Ectodermal cell (in vitro differentiated cells): Measurements from ENCODE around the gene ARRDC4.

ENCODE experiments used
- H3K27ac ChIP-seq: 2 replicates; pipeline ENCODE4 v1.7.0; 2013; ENCODE audit warnings: mild to moderate bottlenecking, low read depth, low read length; ENCODE audit not compliant: insufficient read depth, poor library complexity, severe bottlenecking
- H3K27me3 ChIP-seq: 2 replicates; pipeline ENCODE4 v1.7.0; 2013; ENCODE audit warnings: mild to moderate bottlenecking, low read length; ENCODE audit not compliant: insufficient read depth, control insufficient read depth, poor library complexity, severe bottlenecking
- H3K36me3 ChIP-seq: one replicate; pipeline ENCODE4 v1.7.0; 2013; ENCODE audit warnings: low read length; ENCODE audit not compliant: control insufficient read depth, insufficient read depth
- H3K4me1 ChIP-seq: one replicate; pipeline ENCODE4 v1.7.0; 2013; ENCODE audit warnings: low read length; ENCODE audit not compliant: control insufficient read depth, insufficient read depth
- H3K4me3 ChIP-seq: 2 replicates; pipeline ENCODE4 v1.7.0; 2013; ENCODE audit warnings: low read depth, low read length, control low read depth; ENCODE audit not compliant: insufficient read depth
- H3K9me3 ChIP-seq: 2 replicates; pipeline ENCODE4 v1.7.0; 2013; ENCODE audit warnings: mild to moderate bottlenecking, low read length, moderate library complexity; ENCODE audit not compliant: control insufficient read depth
- WGBS, 2 experiments: methylation state at CpG; one replicate each; pipeline ENCODE4 v1.1.7; 2013; ENCODE audit warnings: missing lambda C conversion rate in 2 of 2; 5-methylcytosine and 5-hydroxymethylcytosine counted together

ARRDC4 gene

DNA sequence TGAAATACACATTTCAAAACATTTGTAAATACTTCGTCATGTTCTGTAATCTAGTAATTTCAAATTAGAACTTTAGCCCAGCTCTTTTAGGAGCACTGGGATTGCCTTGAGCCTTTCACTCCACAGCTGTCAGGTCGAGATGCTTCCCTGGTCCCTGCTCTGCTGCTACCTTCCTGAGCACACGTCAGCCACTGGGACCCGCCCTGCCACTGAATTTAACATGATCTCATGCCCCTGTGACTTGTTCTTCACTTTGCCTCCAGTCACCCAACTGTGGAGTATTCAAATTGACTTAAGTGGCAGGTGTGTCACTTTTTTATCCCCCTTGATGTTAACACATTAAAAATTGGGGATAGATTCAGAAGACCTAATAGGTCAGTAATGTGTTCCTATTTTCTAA lies 3.3 kb downstream of the ARRDC4 start:
- Histone ChIP-seq H3K27ac (no peak overlapping the region), H3K4me3 (no peak overlapping the region)

DNA sequence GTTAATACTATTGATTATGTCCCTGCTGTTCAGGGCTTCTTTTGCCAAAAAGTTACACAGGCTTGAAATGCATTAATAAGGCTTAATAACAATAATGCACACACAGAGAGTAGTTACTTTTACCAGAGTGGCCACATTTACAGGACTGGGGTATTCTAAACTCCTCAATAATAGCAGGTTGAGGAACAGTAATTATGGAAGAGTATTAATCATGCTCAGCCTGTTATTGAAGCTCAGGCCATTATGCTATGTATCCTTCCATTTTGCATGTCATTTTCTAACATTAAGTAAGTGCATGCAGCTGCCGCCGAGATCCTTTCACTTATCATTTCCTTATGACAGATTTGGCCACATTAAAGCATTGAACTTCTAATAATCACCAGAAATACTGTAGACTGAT lies 5.7 kb downstream of the ARRDC4 start:
- Histone ChIP-seq H3K9me3 (no peaks in the 10 kb centered on the region), H3K36me3 (peaks cover 3% of the 10 kb centered on the region), H3K27me3 (peaks cover 8% of the 10 kb centered on the region), H3K4me1 (no peaks in the 10 kb centered on the region), H3K27ac (no peak overlapping the region), H3K4me3 (no peak overlapping the region)
- WGBS, 2 experiments: 100% methylated on average over 2 of the region's 2 CpGs

More for the DNA sequence above, 3.3 kb downstream of the ARRDC4 start:
- Histone ChIP-seq H3K4me1 (peaks cover 5% of the 10 kb centered on the region), H3K9me3 (no peaks in the 10 kb centered on the region), H3K27me3 (peaks cover 11% of the 10 kb centered on the region), H3K36me3 (no peaks in the 10 kb centered on the region)
- WGBS, 2 experiments: 73 to 75% methylated on average over 4 of the region's 4 CpGs

DNA sequence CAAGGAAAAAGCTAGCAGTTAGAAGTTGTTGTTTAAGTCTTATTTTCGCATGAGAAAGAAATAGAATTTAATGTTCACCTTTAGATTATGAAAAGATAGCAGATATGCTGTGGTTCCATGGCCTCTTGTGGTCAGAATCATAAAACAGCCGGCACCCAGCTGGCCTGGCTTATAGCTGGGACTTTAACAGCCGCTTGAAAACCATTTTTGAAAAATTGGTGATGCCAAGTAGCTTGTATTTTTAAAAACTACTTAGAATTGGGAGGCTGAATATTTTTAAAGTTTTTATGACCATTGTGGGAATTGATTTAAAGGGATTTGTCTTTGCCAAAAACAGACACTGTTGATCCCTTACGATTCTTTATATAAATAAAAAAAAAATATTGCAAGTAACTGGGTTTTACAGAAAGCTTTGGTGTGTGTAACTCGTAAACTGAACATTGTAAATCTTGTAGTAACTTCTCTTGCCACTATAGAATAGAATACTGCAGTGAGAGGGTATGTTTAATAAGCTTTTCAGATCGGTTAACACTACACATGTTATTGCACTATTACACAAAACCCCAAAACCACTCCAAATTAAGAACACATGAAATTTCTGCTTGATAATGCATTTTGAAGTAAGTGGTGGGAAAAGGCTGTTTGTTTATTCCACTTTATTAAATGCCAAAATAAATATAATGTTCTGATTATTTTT lies 6.6 kb downstream of the ARRDC4 start:
- H3K36me3 ChIP-seq: peaks cover 3% of the 10 kb centered on the region
- H3K4me3 ChIP-seq: no peak overlapping the region
- no peaks in the 10 kb centered on the region for H3K9me3 ChIP-seq
- no peak overlapping the region for H3K27ac ChIP-seq
- no peaks in the 10 kb centered on the region for H3K4me1 ChIP-seq
- 91 to 95% methylated on average over 3 to 4 of the region's 6 CpGs for WGBS, 2 experiments
- H3K27me3 ChIP-seq: no peaks in the 10 kb centered on the region

DNA sequence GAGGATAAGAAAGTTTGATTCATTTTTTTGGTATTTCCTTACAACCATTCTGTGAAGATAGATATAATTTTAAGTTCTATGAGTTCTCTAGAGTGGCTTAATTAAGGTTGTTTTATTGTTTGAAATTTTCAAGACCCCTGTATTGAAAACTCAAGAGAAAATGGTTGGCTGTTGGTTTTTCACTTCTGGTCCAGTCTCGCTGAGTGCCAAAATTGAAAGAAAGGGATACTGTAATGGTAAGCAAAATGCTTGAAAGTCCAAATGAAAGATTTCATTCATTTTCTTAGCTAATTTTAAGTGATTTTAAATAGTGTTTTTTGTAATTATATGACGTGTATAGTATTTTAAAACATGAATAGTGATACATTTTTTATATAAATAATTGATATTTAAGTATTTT lies 7.4 kb downstream of the ARRDC4 start:
- no peaks in the 10 kb centered on the region for H3K27me3 ChIP-seq
- 94 to 100% methylated on average over 1 of the region's 2 CpGs for WGBS, 2 experiments
- H3K27ac ChIP-seq: no peak overlapping the region
- H3K4me1 ChIP-seq: no peaks in the 10 kb centered on the region
- no peak overlapping the region for H3K4me3 ChIP-seq
- H3K36me3 ChIP-seq: peaks cover 3% of the 10 kb centered on the region
- H3K9me3 ChIP-seq: no peaks in the 10 kb centered on the region

DNA sequence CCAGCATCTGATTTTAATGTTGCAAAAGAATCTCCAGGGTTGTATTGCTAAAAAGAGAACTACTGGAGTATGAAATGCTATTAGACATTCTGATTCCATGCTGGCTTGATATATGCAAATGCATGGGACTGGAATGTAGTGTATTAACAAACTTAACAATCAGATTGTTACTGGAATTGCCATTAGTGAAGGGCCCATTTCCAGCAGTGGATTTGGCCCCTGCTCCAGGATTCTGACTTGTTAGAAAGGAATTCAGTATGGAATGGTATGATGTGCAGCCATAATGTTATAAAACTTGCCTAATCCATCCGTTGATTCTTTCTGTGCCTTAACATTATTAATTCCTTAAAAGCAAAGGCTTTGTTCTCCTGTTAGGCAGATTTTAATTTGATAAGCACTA lies 7.9 kb downstream of the ARRDC4 start:
- no peak overlapping the region for H3K27ac ChIP-seq
- WGBS, 2 experiments: no CpG with 5 or more reads among the region's 1 CpG
- no peaks in the 10 kb centered on the region for H3K27me3 ChIP-seq
- no peaks in the 10 kb centered on the region for H3K4me1 ChIP-seq
- peaks cover 3% of the 10 kb centered on the region for H3K36me3 ChIP-seq
- H3K4me3 ChIP-seq: no peak overlapping the region
- no peaks in the 10 kb centered on the region for H3K9me3 ChIP-seq

DNA sequence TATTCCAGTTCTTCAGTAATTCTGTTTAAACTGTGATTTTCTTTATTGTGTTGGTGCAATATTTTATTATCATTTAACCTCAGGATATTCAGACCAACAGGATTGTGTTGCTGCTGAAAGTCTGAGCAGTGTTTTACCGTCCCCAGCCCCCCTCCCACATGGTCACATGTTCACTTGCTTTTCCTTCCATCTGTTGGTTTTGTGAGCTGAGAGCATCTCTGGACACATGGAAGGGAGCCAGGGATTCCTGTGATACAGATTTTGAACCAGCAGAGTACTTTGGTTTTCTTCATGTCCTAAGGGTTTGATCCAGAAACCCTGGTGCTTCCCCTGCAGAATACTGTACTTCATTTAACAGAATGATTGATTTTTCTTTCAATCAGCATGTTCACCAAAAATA lies 11.9 kb downstream of the ARRDC4 start:
- Histone ChIP-seq H3K9me3 (no peaks in the 10 kb centered on the region), H3K4me3 (no peak overlapping the region), H3K27ac (no peak overlapping the region), H3K27me3 (no peaks in the 10 kb centered on the region), H3K36me3 (peaks cover 3% of the 10 kb centered on the region), H3K4me1 (no peaks in the 10 kb centered on the region)
- WGBS, 2 experiments: 91% methylated on average over 1 of the region's 1 CpG

DNA sequence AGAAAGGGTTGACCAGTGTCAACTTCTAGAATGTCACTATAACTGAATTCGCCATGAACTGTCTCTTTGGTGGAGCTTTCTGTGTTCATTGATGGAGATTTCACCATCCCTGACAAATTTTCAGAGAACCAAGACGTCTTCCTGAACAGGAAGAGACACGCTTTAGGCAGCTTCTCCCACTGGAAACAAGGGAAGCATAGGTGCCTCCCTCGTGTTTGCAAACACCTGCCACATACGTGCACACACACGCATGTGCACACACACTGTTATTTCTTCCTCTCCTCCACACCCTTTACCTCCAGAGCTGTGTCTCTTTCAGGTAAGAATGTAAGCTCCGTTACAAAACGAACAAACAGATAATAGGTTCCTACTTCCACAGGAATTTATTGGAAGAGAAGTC lies 15.6 kb downstream of the ARRDC4 start:
- H3K9me3 ChIP-seq: no peaks in the 10 kb centered on the region
- 91 to 92% methylated on average over 8 of the region's 8 CpGs for WGBS, 2 experiments

DNA sequence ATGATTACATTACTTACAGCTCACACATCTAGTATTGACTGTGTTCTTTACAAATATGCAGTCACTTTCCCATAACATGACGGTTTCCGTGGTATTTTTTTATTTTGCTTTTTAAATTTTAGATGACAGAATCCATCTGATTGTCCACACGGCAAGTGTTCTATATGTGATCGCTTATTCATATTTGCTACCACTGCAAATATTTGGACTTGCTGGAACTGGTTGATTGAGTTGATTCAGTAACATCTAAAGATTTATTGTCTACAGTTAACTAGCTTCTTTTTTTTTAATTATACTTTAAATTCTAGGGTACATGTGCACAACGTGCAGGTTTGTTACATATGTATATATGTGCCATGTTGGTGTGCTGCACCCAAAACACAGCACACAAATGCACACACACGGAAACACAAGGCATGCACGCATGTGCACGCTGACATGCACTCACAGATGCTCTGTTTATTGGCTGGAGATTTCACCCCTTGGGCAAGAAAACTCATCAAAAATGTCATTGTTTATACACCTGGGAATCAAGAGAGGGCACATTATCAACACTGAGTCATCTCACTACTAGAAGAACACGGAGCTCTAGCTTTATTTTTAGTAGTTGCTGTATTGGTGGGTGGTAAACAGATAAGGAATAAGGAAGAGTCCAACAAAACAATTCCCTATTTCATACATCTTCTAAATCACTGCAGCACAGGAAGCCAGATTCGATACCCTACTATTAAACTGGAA lies 16.4 kb downstream of the ARRDC4 start:
- Histone ChIP-seq H3K27ac (no peak overlapping the region), H3K4me1 (no peaks in the 10 kb centered on the region), H3K36me3 (no peaks in the 10 kb centered on the region), H3K4me3 (no peak overlapping the region), H3K27me3 (no peaks in the 10 kb centered on the region), H3K9me3 (no peaks in the 10 kb centered on the region)
- 96 to 97% methylated on average over 7 to 9 of the region's 10 CpGs for WGBS, 2 experiments

More for the DNA sequence above, 15.6 kb downstream of the ARRDC4 start:
- Histone ChIP-seq H3K27ac (no peak overlapping the region), H3K4me3 (no peak overlapping the region), H3K4me1 (no peaks in the 10 kb centered on the region), H3K36me3 (no peaks in the 10 kb centered on the region), H3K27me3 (no peaks in the 10 kb centered on the region)

DNA sequence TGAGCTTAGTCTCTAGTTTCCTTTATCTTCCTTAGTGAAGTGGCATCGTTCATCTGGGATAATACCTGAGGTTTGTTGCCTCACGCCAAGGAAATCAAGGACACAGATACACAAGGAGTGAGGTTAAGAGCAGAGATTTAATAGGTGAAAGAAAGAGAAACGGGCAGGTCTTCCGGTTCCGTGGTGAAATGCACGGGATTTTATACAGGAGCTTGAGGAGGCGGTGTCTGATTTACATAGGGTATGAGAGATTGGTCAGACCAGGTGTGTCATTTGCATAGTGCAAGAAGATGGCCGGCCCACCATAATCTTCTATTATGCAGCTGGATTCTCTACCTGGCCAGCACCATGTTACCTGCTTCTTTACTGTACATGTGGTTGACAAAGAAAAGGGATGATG lies 17.2 kb downstream of the ARRDC4 start:
- Histone ChIP-seq H3K27ac (no peak overlapping the region), H3K4me1 (no peaks in the 10 kb centered on the region), H3K4me3 (no peak overlapping the region), H3K27me3 (no peaks in the 10 kb centered on the region), H3K36me3 (no peaks in the 10 kb centered on the region), H3K9me3 (no peaks in the 10 kb centered on the region)
- 88 to 91% methylated on average over 8 of the region's 8 CpGs for WGBS, 2 experiments

DNA sequence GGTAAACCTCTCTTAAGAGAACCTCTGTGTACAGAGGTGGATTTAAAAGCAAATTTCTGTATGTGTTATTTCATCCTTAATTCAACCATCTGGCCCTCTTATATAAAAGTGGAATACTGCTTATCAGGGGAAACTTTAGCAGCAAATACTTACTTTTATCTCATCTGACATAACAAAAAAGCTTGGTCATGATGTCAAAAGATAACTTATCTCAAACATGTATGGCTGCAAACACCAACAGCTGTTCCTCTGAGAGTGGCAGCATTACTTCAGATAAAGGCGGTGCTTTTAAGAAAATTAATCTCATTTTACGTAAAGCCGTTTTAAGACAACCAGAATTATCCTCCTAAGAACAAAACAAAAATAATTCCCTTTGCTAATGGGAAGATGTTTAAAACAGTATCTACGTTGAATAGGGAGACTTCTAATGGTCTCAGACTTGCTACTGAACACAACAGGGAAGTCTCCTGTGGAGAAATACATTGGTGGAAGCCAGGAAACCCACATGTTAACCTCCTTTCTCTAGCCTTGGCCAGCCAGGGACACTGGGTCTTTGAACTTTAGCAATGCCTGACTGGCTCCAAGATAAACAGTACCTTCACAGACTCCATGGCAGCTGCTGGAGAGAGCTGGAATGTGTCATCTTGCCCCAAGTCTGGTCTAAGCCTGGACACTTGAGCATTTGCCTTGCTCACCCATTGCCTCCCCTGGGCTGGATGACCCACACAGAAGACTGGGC lies 18.1 kb downstream of the ARRDC4 start:
- H3K27me3 ChIP-seq: no peaks in the 10 kb centered on the region
- no peak overlapping the region for H3K4me3 ChIP-seq
- no peaks in the 10 kb centered on the region for H3K9me3 ChIP-seq
- 70 to 80% methylated on average over 3 to 4 of the region's 4 CpGs for WGBS, 2 experiments
- no peaks in the 10 kb centered on the region for H3K36me3 ChIP-seq
- H3K4me1 ChIP-seq: no peaks in the 10 kb centered on the region
- no peak overlapping the region for H3K27ac ChIP-seq
